Activated CD8-positive, alpha-beta T cell treated with anti-CD3 and anti-CD28 coated beads for 36 hours (primary cell): Measurements from ENCODE around the gene CMTM4. TPM values are rescaled to one million over a fixed set of nuclear protein-coding genes. Genes with fewer than 3 reads are reported as not detected.

Experiments
- ATAC-seq: fragments of 200-7000 bp; cut with Tn5 transposase; one replicate; pipeline ENCODE4 v1.10.0; 2021; ENCODE audit warnings: mild to moderate bottlenecking, moderate library complexity
- CTCF ChIA-PET: fragments of 350-600 bp; sonication (Branson Sonifier 250); formaldehyde crosslinking; loops from one replicate; lab custom pipeline; 2021; ENCODE audit warnings: antibody characterized with exemption; lab: Charles Lee
- POLR2A ChIA-PET: fragments of 350-600 bp; sonication (Branson Sonifier 250); formaldehyde crosslinking; loops from one replicate; lab custom pipeline; 2021; ENCODE audit warnings: antibody characterized with exemption; lab: Charles Lee
- DNase-seq: peaks from one replicate; pipeline ENCODE4 v3.0.0-alpha.2; 2020
- H3K27ac Mint-ChIP-seq: one replicate; pipeline ENCODE4 v1.8.0; 2021; ENCODE audit warnings: mild to moderate bottlenecking, mixed read lengths
- H3K27me3 Mint-ChIP-seq: one replicate; pipeline ENCODE4 v1.8.0; 2021; ENCODE audit warnings: mixed read lengths
- H3K36me3 Mint-ChIP-seq: one replicate; pipeline ENCODE4 v1.8.0; 2021; ENCODE audit warnings: low read depth, mixed read lengths
- H3K4me1 Mint-ChIP-seq: one replicate; pipeline ENCODE4 v1.8.0; 2021; ENCODE audit warnings: low read depth, mixed read lengths
- H3K4me3 Mint-ChIP-seq: one replicate; pipeline ENCODE4 v1.8.0; 2021; ENCODE audit warnings: mild to moderate bottlenecking, moderate library complexity, mixed read lengths
- H3K9me3 Mint-ChIP-seq: one replicate; pipeline ENCODE4 v1.8.0; 2021; ENCODE audit warnings: mixed read lengths
- CTCF ChIP-seq: fragments of 200-600 bp; IDR thresholded peaks from one replicate; pipeline ENCODE4 v1.8.0; 2022; ENCODE audit warnings: antibody characterized with exemption, mild to moderate bottlenecking
- intact Hi-C: fragments of 100-400 bp; cut with micrococcal nuclease; formaldehyde crosslinking; loops from one replicate; pipeline ENCODE4 v1.10.0; 2022
- total RNA-seq, 2 experiments: library from RNA; stranded (reverse); gene quantifications; one replicate each; pipeline ENCODE4 v1.2.3, GENCODE V29; 2021

The CMTM4 gene
- total RNA-seq, 2 experiments from 2014 or later, result 3.2 to 3.5 TPM

GRCh38 chr16:66673691-66674090 lies 22.9 kb downstream of the CMTM4 start:
- CTCF ChIA-PET, result no interaction called here
- no peaks in the 10 kb centered on the region for H3K36me3 Mint-ChIP-seq
- no peaks in the 10 kb centered on the region for H3K4me1 Mint-ChIP-seq
- no peak for ATAC-seq
- no peaks in the 10 kb centered on the region for H3K27me3 Mint-ChIP-seq
- no peaks in the 10 kb centered on the region for H3K9me3 Mint-ChIP-seq
- intact Hi-C loops, result no loop called here
- TF ChIP-seq CTCF, result no peak
- H3K27ac Mint-ChIP-seq, result no peak overlapping the region
- H3K4me3 Mint-ChIP-seq, result no peak overlapping the region
- no peak for DNase-seq
- POLR2A ChIA-PET, result no interaction called here

- H3K27ac Mint-ChIP-seq, result no peak overlapping the region
- intact Hi-C loops, result no loop called here
- no peaks in the 10 kb centered on the region for H3K9me3 Mint-ChIP-seq
- DNase-seq (no peak), ATAC-seq (no peak)
- H3K4me3 Mint-ChIP-seq, result no peak overlapping the region
- TF ChIP-seq CTCF, result no peak
- ChIA-PET CTCF (interaction anchor here (0.8 to 1.3 kb wide), 2 partner anchors 16 to 20 kb away, joined by 3 to 7 read pairs; no protein-coding TSS in a partner anchor), POLR2A (no interaction called here)
- no peaks in the 10 kb centered on the region for H3K4me1 Mint-ChIP-seq
- no peaks in the 10 kb centered on the region for H3K27me3 Mint-ChIP-seq
- no peaks in the 10 kb centered on the region for H3K36me3 Mint-ChIP-seq
Observed at GRCh38 chr16:66670691-66671388, 25.7 kb downstream of the CMTM4 start.

GRCh38 chr16:66668777-66669444 lies 27.6 kb downstream of the CMTM4 start:
- intact Hi-C loops, result no loop called here
- no peak overlapping the region for H3K4me3 Mint-ChIP-seq
- H3K27ac Mint-ChIP-seq, result no peak overlapping the region
- H3K9me3 Mint-ChIP-seq, result no peaks in the 10 kb centered on the region
- ChIA-PET CTCF (interaction anchor here (1.2 kb wide), 2 partner anchors 10 to 15 kb away, joined by 3 read pairs; no protein-coding TSS in a partner anchor), POLR2A (no interaction called here)
- ATAC-seq (no peak), DNase-seq (no peak)
- no peaks in the 10 kb centered on the region for H3K4me1 Mint-ChIP-seq
- no peak for TF ChIP-seq CTCF
- no peaks in the 10 kb centered on the region for H3K36me3 Mint-ChIP-seq
- H3K27me3 Mint-ChIP-seq, result no peaks in the 10 kb centered on the region

- no peaks in the 10 kb centered on the region for H3K36me3 Mint-ChIP-seq
- POLR2A ChIA-PET, result no interaction called here
- no peak overlapping the region for H3K4me3 Mint-ChIP-seq
- intact Hi-C loops, result no loop called here
- TF ChIP-seq CTCF, result no peak
- CTCF ChIA-PET, result interaction anchor here (0.6 to 3.6 kb wide), 3 partner anchors 14 to 149 kb away, joined by 3 to 22 read pairs (median 3); no protein-coding TSS in a partner anchor
- no peaks in the 10 kb centered on the region for H3K4me1 Mint-ChIP-seq
- H3K9me3 Mint-ChIP-seq, result no peaks in the 10 kb centered on the region
- no peaks in the 10 kb centered on the region for H3K27me3 Mint-ChIP-seq
- ATAC-seq (no peak), DNase-seq (no peak)
- no peak overlapping the region for H3K27ac Mint-ChIP-seq
Observed at GRCh38 chr16:66667944-66668343, 28.6 kb downstream of the CMTM4 start.
